Measurements from ENCODE around the gene ZDHHC8. TPM values are rescaled to one million over a fixed set of nuclear protein-coding genes. Genes with fewer than 3 reads are reported as not detected.

Gene ZDHHC8
- total and polyA plus RNA-seq, 2 experiments from 2014 or later = 13.0 to 18.7 TPM

GRCh38 chr22:20186871-20187546 lies 55.4 kb downstream of the ZDHHC8 start:
- no peaks in the 10 kb centered on the region for H4K20me1 ChIP-seq (ENCODE audit: insufficient read depth)
- in situ Hi-C loops (cut with MboI) = no loop called here
- H3K36me3 ChIP-seq (ENCODE audit: low read depth) = no peaks in the 10 kb centered on the region
- no peaks in the 10 kb centered on the region for H3K4me1 ChIP-seq (ENCODE audit: insufficient read depth)
- H3F3A ChIP-seq (ENCODE audit: insufficient read depth) = no peaks in the 10 kb centered on the region
- no peaks in the 10 kb centered on the region for H3K79me2 ChIP-seq (ENCODE audit: insufficient read depth)
- H3K4me3 ChIP-seq = no peak overlapping the region
- DNase-seq = no peak
- TF ChIP-seq EZH2phosphoT487 (IDR thresholded peaks at IDR 0.05; ENCODE audit: insufficient read depth, low read depth) (no peak), EZH2 (IDR thresholded peaks at IDR 0.05; ENCODE audit: insufficient read depth, poor library complexity, severe bottlenecking) (no peak)
- no peaks in the 10 kb centered on the region for H3K27me3 ChIP-seq (replicated peaks; ENCODE audit: insufficient read depth)
- H3K9ac ChIP-seq = no peak overlapping the region
- H3K4me2 ChIP-seq (ENCODE audit: unreplicated experiment) = no peak overlapping the region
- no peaks in the 10 kb centered on the region for H3K9me2 ChIP-seq (ENCODE audit: insufficient read depth)
- no peaks in the 10 kb centered on the region for H3K9me3 ChIP-seq (ENCODE audit: low read depth)
- WGBS, 2 experiments (ENCODE audit: low coverage in 1 of 2, low lambda C conversion rate in 2 of 2, missing lambda C conversion rate in 2 of 2) = 40 to 43% methylated on average over 13 to 14 of the region's 14 CpGs
- no peak overlapping the region for H3K27ac ChIP-seq
- H2AFZ ChIP-seq = no peak overlapping the region

GRCh38 chr22:20187777-20188566 lies 56.4 kb downstream of the ZDHHC8 start:
- H3K4me1 ChIP-seq (ENCODE audit: insufficient read depth) = no peaks in the 10 kb centered on the region
- no peak for TF ChIP-seq EZH2phosphoT487 (IDR thresholded peaks at IDR 0.05; ENCODE audit: insufficient read depth, low read depth)
- no peak for TF ChIP-seq EZH2 (IDR thresholded peaks at IDR 0.05; ENCODE audit: insufficient read depth, poor library complexity, severe bottlenecking)
- H3K36me3 ChIP-seq (ENCODE audit: low read depth) = no peaks in the 10 kb centered on the region
- H2AFZ ChIP-seq = no peak overlapping the region
- no peak overlapping the region for H3K4me3 ChIP-seq
- H3K79me2 ChIP-seq (ENCODE audit: insufficient read depth) = no peaks in the 10 kb centered on the region
- H3K9ac ChIP-seq = no peak overlapping the region
- DNase-seq = no peak
- 77 to 83% methylated on average over 12 of the region's 12 CpGs for WGBS, 2 experiments (ENCODE audit: low coverage in 1 of 2, low lambda C conversion rate in 2 of 2, missing lambda C conversion rate in 2 of 2)
- no peaks in the 10 kb centered on the region for H4K20me1 ChIP-seq (ENCODE audit: insufficient read depth)
- H3F3A ChIP-seq (ENCODE audit: insufficient read depth) = no peaks in the 10 kb centered on the region
- no peak overlapping the region for H3K4me2 ChIP-seq (ENCODE audit: unreplicated experiment)
- no peaks in the 10 kb centered on the region for H3K9me3 ChIP-seq (ENCODE audit: low read depth)
- no peak overlapping the region for H3K27ac ChIP-seq
- no peaks in the 10 kb centered on the region for H3K27me3 ChIP-seq (replicated peaks; ENCODE audit: insufficient read depth)
- in situ Hi-C loops (cut with MboI) = no loop called here
- no peaks in the 10 kb centered on the region for H3K9me2 ChIP-seq (ENCODE audit: insufficient read depth)

DNA sequence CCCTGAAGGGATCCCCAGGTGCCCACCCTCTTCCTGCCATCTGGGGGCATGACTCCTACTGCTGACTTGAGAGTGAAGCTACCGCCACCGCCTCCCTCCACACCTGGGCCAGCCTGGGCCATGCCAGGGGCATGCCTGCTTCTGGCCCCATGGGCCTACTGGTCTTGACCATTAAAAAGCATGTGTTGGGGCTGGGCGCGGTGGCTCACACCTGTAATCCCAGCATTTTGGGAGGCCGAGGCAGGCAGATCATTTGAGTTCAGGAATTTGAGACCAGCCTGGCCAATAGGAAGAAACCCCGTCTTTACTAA lies 56.9 kb downstream of the ZDHHC8 start:
- in situ Hi-C loops (cut with MboI) = no loop called here
- 86 to 88% methylated on average over 6 of the region's 6 CpGs for WGBS, 2 experiments (ENCODE audit: low coverage in 1 of 2, low lambda C conversion rate in 2 of 2, missing lambda C conversion rate in 2 of 2)

GRCh38 chr22:20191000-20191515 lies 59.5 kb downstream of the ZDHHC8 start:
- Histone ChIP-seq H3K27ac (no peak overlapping the region), H3K9me3 (ENCODE audit: low read depth) (no peaks in the 10 kb centered on the region), H3K4me2 (ENCODE audit: unreplicated experiment) (no peak overlapping the region), H3K79me2 (ENCODE audit: insufficient read depth) (no peaks in the 10 kb centered on the region), H2AFZ (no peak overlapping the region), H4K20me1 (ENCODE audit: insufficient read depth) (no peaks in the 10 kb centered on the region), H3K36me3 (ENCODE audit: low read depth) (no peaks in the 10 kb centered on the region), H3K27me3 (replicated peaks; ENCODE audit: insufficient read depth) (no peaks in the 10 kb centered on the region), H3K9ac (no peak overlapping the region), H3K9me2 (ENCODE audit: insufficient read depth) (no peaks in the 10 kb centered on the region), H3K4me1 (ENCODE audit: insufficient read depth) (no peaks in the 10 kb centered on the region), H3F3A (ENCODE audit: insufficient read depth) (no peaks in the 10 kb centered on the region), H3K4me3 (no peak overlapping the region)
- 40% methylated on average over 10 of the region's 10 CpGs for WGBS, 2 experiments (ENCODE audit: low coverage in 1 of 2, low lambda C conversion rate in 2 of 2, missing lambda C conversion rate in 2 of 2)
- in situ Hi-C loops (cut with MboI) = no loop called here
- TF ChIP-seq EZH2 (IDR thresholded peaks at IDR 0.05; ENCODE audit: insufficient read depth, poor library complexity, severe bottlenecking) (no peak), EZH2phosphoT487 (IDR thresholded peaks at IDR 0.05; ENCODE audit: insufficient read depth, low read depth) (no peak)
- DNase-seq = no peak

More for the DNA sequence above, 56.9 kb downstream of the ZDHHC8 start:
- H4K20me1 ChIP-seq (ENCODE audit: insufficient read depth) = no peaks in the 10 kb centered on the region
- no peak overlapping the region for H3K4me2 ChIP-seq (ENCODE audit: unreplicated experiment)
- H3K4me1 ChIP-seq (ENCODE audit: insufficient read depth) = no peaks in the 10 kb centered on the region
- DNase-seq = no peak
- H3K36me3 ChIP-seq (ENCODE audit: low read depth) = no peaks in the 10 kb centered on the region
- no peaks in the 10 kb centered on the region for H3F3A ChIP-seq (ENCODE audit: insufficient read depth)
- no peaks in the 10 kb centered on the region for H3K9me3 ChIP-seq (ENCODE audit: low read depth)
- H3K27ac ChIP-seq = no peak overlapping the region
- no peak overlapping the region for H2AFZ ChIP-seq
- TF ChIP-seq EZH2 (IDR thresholded peaks at IDR 0.05; ENCODE audit: insufficient read depth, poor library complexity, severe bottlenecking) (no peak), EZH2phosphoT487 (IDR thresholded peaks at IDR 0.05; ENCODE audit: insufficient read depth, low read depth) (no peak)
- H3K9me2 ChIP-seq (ENCODE audit: insufficient read depth) = no peaks in the 10 kb centered on the region
- H3K9ac ChIP-seq = no peak overlapping the region
- no peaks in the 10 kb centered on the region for H3K27me3 ChIP-seq (replicated peaks; ENCODE audit: insufficient read depth)
- H3K4me3 ChIP-seq = no peak overlapping the region
- no peaks in the 10 kb centered on the region for H3K79me2 ChIP-seq (ENCODE audit: insufficient read depth)
